Keratinocyte (primary cell): ENCODE data around the gene AFDN. TPM values are rescaled to one million over a fixed set of nuclear protein-coding genes. Genes with fewer than 3 reads are reported as not detected.

Experiments
- DNase-seq: peaks from one replicate; pipeline ENCODE4 v3.0.0-alpha.2; 2011; ENCODE audit warnings: low read depth, missing footprints, low spot score
- FAIRE-seq: peaks from 2 replicates; lab custom pipeline; 2011; peaks lifted over from hg19 to GRCh38; lab: Jason Lieb, UNC
- H2AFZ ChIP-seq: 2 replicates; pipeline ENCODE4 v1.6.0; 2012; ENCODE audit warnings: low read length, control low read depth, inconsistent platforms; ENCODE audit not compliant: control insufficient read depth
- H3K27ac ChIP-seq: 2 replicates; pipeline ENCODE4 v1.5.1; 2011; ENCODE audit warnings: low read length; ENCODE audit not compliant: control insufficient read depth, insufficient read depth
- H3K27me3 ChIP-seq: 3 replicates; pipeline ENCODE4 v1.6.0; 2011; ENCODE audit warnings: low read length; ENCODE audit not compliant: control insufficient read depth, insufficient read depth; ENCODE audit errors: extremely low read depth
- H3K36me3 ChIP-seq, 2 experiments: 2 replicates in 1 of 2; 3 replicates in 1 of 2; pipeline ENCODE4 v1.5.1; 2011; ENCODE audit warnings: low read length in 2 of 2, mild to moderate bottlenecking in 1 of 2; ENCODE audit not compliant: control insufficient read depth in 2 of 2, insufficient read depth in 2 of 2; ENCODE audit errors: extremely low read depth in 1 of 2
- H3K4me1 ChIP-seq: 3 replicates; pipeline ENCODE4 v1.5.1; 2011; ENCODE audit warnings: low read length; ENCODE audit not compliant: control insufficient read depth, insufficient read depth; ENCODE audit errors: extremely low read depth
- H3K4me2 ChIP-seq: 3 replicates; pipeline ENCODE4 v1.6.0; 2011; ENCODE audit warnings: low read depth, low read length; ENCODE audit not compliant: control insufficient read depth, insufficient read depth; ENCODE audit errors: extremely low read depth
- H3K4me3 ChIP-seq, 3 experiments: fragments of 200-600 bp in 1 of 3; sonication (generic) in 1 of 3; 2 replicates in 2 of 3; 3 replicates in 1 of 3; pipeline ENCODE4 v1.5.1; 2011 to 2016; ENCODE audit warnings: low read length in 3 of 3, mild to moderate bottlenecking in 3 of 3, control low read depth in 2 of 3, inconsistent platforms in 1 of 3, low read depth in 1 of 3, mixed read lengths in 1 of 3, mixed run types in 1 of 3, moderate library complexity in 1 of 3; ENCODE audit not compliant: control insufficient read depth in 2 of 3, insufficient read depth in 2 of 3; ENCODE audit errors: extremely low read depth in 1 of 3
- H3K79me2 ChIP-seq: 2 replicates; pipeline ENCODE4 v1.6.0; 2012; ENCODE audit warnings: low read length; ENCODE audit not compliant: control insufficient read depth, insufficient read depth
- H3K9ac ChIP-seq: 3 replicates; pipeline ENCODE4 v1.6.0; 2011; ENCODE audit warnings: low read length; ENCODE audit not compliant: control insufficient read depth, insufficient read depth; ENCODE audit errors: extremely low read depth
- H3K9me1 ChIP-seq: 3 replicates; pipeline ENCODE4 v1.6.0; 2011; ENCODE audit warnings: low read length; ENCODE audit not compliant: control insufficient read depth, insufficient read depth; ENCODE audit errors: extremely low read depth
- H3K9me3 ChIP-seq: 2 replicates; pipeline ENCODE4 v1.5.1; 2012; ENCODE audit warnings: low read depth, low read length; ENCODE audit not compliant: control insufficient read depth
- H4K20me1 ChIP-seq: 3 replicates; pipeline ENCODE4 v1.6.0; 2011; ENCODE audit warnings: low read length; ENCODE audit not compliant: control insufficient read depth, insufficient read depth; ENCODE audit errors: extremely low read depth
- EZH2 ChIP-seq: IDR thresholded peaks from one replicate; pipeline ENCODE4 v1.6.1; 2012; ENCODE audit warnings: inconsistent platforms, mild to moderate bottlenecking, low read length, moderate library complexity
- dilution Hi-C: fragments of 300-500 bp; cut with MboI; formaldehyde crosslinking; loops from one replicate; pipeline ENCODE4 v1.7.0; 2020; ENCODE audit warnings: low sequenced_read_pairs; ENCODE audit not compliant: extremely low pct_ligation_motif_present
- polyA plus RNA-seq, 5 experiments: library from polyadenylated mRNA; depleted of rRNA in 3 of 5; stranded (reverse) in 3 of 5; stranded (forward) in 1 of 5; unstranded in 1 of 5; fragments of >200 nt; gene quantifications; 1 replicate in 1 of 5; 2 replicates in 3 of 5; 3 replicates in 1 of 5; pipeline versions ENCODE4 v1.2.1 to v1.2.3, GENCODE V29; 2011 to 2012; ENCODE audit warnings: missing spikeins in 2 of 5, low read depth in 1 of 5, low replicate concordance in 1 of 5
- TF ChIP-seq, protein P1 (sequence below), 3 experiments: IDR thresholded peaks in 1 of 3; conservative IDR thresholded peaks in 1 of 3; optimal IDR thresholded peaks in 1 of 3; 2 replicates in 2 of 3; 3 replicates in 1 of 3; pipeline versions ENCODE3 to v1.5.1; 2011; ENCODE audit warnings: low read length in 3 of 3, mild to moderate bottlenecking in 3 of 3, moderate library complexity in 2 of 3, control low read depth in 1 of 3, inconsistent platforms in 1 of 3; ENCODE audit not compliant: insufficient read depth in 2 of 3; ENCODE audit errors: extremely low read depth in 1 of 3

The AFDN gene
- polyA plus RNA-seq, 1 donor (not counting 4 experiments of a cell fraction or from before 2014, with no cell fraction given), result 46.5 TPM

DNA sequence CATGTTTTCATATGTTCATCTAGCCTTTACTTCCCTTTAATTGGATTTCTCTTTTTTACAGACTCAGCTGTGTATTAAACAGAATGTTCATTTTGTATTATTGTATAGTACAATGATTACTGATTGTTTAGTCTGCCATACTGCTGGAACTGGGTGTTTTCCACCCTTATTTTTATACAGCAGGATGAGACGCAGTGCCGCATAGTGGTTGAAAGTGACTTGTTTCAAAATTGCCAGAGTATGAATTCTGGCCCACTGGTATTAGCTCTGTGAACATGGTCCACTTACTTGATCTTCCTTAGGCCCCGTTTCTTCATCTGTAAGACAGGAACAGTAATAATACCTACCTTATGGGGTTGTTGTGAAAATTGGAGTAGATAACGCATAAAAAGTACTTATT, 22.1 kb downstream of the AFDN start:
- peak overlapping the region; percentile 65 for H3K27ac ChIP-seq
- H2AFZ ChIP-seq, result no peak overlapping the region
- no peak for DNase-seq
- dilution Hi-C loops, result no loop called here
- H3K4me2 ChIP-seq, result no peak overlapping the region
- peaks cover 18% of the 10 kb centered on the region for H3K4me1 ChIP-seq
- TF ChIP-seq, protein P1, sequence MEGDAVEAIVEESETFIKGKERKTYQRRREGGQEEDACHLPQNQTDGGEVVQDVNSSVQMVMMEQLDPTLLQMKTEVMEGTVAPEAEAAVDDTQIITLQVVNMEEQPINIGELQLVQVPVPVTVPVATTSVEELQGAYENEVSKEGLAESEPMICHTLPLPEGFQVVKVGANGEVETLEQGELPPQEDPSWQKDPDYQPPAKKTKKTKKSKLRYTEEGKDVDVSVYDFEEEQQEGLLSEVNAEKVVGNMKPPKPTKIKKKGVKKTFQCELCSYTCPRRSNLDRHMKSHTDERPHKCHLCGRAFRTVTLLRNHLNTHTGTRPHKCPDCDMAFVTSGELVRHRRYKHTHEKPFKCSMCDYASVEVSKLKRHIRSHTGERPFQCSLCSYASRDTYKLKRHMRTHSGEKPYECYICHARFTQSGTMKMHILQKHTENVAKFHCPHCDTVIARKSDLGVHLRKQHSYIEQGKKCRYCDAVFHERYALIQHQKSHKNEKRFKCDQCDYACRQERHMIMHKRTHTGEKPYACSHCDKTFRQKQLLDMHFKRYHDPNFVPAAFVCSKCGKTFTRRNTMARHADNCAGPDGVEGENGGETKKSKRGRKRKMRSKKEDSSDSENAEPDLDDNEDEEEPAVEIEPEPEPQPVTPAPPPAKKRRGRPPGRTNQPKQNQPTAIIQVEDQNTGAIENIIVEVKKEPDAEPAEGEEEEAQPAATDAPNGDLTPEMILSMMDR (optimal IDR thresholded peaks at IDR 0.05 in 1 of 3, IDR thresholded peaks at IDR 0.05 in 1 of 3, conservative IDR thresholded peaks at IDR 0.05 in 1 of 3; ENCODE audit: extremely low read depth in 1 of 3, insufficient read depth in 2 of 3, low read length in 3 of 3), result no peak
- TF ChIP-seq EZH2, result no peak
- no peak overlapping the region for H3K4me3 ChIP-seq
- H4K20me1 ChIP-seq, result no peaks in the 10 kb centered on the region
- H3K9ac ChIP-seq, result no peak overlapping the region
- H3K9me1 ChIP-seq, result peaks cover 3% of the 10 kb centered on the region
- H3K36me3 ChIP-seq, result no peaks in the 10 kb centered on the region
- peaks cover 96% of the 10 kb centered on the region for H3K79me2 ChIP-seq
- no peak for FAIRE-seq
- no peaks in the 10 kb centered on the region for H3K9me3 ChIP-seq
- no peaks in the 10 kb centered on the region for H3K27me3 ChIP-seq

DNA sequence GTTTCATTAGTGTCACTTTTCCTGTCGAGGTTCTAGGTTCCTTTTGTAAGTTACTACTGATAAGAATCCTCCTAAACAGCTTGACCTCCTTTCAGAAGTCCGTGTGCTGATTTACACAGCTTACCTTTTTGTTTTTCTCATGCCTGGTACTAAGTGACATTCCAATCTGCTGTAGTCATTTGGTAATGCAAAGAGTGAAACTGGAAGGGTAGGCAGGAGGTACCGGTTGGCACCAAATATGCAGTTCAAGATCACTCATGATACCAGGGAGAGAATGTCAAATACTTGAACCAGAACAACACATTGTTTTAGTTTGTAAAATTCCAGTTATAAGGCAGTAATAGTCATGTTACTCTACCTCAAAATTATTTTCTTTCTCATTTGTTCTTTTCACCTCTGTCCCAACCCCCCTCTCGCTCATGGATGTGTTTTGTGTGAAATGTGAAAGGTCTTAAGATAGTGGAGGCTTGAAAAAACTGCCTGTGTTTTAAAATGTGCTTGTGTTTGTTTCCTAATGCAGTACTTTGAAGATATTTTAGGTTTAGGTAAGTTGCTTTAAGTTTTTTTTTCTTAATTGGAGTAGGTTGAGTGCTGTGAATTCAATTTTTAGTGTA, 23.2 kb downstream of the AFDN start:
- Histone ChIP-seq H3K36me3 (no peaks in the 10 kb centered on the region), H3K9me1 (peaks cover 3% of the 10 kb centered on the region), H3K4me1 (peaks cover 19% of the 10 kb centered on the region), H3K9me3 (no peaks in the 10 kb centered on the region), H3K79me2 (peaks cover 96% of the 10 kb centered on the region), H4K20me1 (no peaks in the 10 kb centered on the region), H3K9ac (peak overlapping the region; percentile 55), H3K4me3 (peak overlapping the region in 2 of 3 experiments; percentile 14 to 48), H2AFZ (no peak overlapping the region), H3K27ac (peak overlapping the region; percentile 65), H3K27me3 (no peaks in the 10 kb centered on the region), H3K4me2 (peak overlapping the region; percentile 83)
- DNase-seq (no peak), FAIRE-seq (peak; percentile 95)
- no peak for TF ChIP-seq EZH2
- TF ChIP-seq, protein P1 (optimal IDR thresholded peaks at IDR 0.05 in 1 of 3, IDR thresholded peaks at IDR 0.05 in 1 of 3, conservative IDR thresholded peaks at IDR 0.05 in 1 of 3; ENCODE audit: extremely low read depth in 1 of 3, insufficient read depth in 2 of 3, low read length in 3 of 3), result no peak
- dilution Hi-C loops, result no loop called here
